DMS79 (cell line): ENCODE results near the gene GRAMD2B.
"Not testable (repeated sequence)": the region's sequence is repeated elsewhere in the genome, so short reads cannot be mapped to it uniquely, and the experiment has no call there.

Source experiments
- DNase-seq: peaks from one replicate; lab custom pipeline; 2025; lab: John Stamatoyannopoulos, UW

Gene GRAMD2B

DNA sequence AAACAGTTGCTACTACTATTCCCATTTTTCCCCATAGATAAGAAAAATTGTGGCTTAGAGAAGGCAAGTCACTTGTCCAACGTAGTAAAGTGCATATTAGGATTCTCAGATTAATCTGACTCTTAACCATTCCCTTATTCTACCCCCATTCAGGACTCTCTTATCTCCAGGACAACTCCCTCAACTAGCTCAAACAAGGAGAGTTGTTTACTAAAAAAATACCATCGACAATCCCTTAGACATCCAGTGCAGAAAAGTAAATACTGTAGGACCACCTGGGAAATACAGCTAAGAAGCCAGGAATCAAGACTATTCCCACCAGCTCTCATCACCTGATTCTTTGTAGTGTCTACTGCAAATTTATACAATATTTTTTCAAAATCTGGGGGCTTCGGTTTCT is 9.4 kb upstream of the GRAMD2B start:
- DNase-seq: no peak

DNA sequence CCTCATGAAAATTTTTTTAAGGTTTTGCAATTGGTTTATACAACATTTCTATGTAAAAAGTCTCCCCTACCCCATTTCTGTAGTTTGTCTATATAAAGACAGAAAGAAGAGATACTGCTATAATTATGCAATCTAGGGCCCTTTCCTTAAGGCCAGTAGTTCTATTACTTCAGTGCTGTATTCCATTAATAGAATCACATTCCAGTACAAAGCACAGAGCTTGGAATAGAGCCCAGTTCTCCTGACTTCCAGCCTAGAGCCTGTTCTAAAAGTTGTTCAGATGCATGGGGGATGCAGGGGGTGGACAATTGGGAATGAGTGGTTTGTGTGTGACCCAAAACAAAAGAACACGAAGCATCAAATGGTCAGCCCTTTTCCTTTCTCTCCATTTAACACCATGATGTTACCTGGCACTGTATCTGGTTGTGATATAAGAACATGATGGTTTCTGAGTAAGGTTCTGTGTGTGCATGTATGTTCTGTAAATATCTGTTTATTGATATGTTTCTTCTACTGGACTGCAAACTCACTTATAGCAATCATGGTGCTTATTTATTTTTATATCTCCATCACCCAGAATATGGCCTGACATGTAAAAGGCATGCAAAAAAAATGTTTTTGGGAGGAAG is 8.2 kb upstream of the GRAMD2B start:
- DNase-seq: no peak

DNA sequence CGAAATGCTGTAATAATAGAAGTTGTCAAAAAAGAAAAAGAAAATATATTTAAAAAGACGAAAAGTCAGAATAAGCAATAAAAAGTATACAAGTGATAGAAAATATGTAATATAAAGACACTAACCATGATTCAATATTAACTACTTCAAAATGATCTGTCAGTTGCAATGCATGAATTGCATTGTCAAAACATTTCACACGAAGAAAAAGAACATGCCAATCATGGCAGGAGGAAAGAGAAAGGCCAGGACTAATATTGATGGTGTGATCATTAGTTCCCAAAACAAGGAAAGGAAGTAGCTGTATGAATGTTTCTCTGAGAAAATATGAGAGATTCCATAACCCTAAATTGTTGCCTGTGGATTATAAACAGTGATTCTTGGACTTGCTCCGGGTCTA is 7.4 kb upstream of the GRAMD2B start:
- DNase-seq: no peak

DNA sequence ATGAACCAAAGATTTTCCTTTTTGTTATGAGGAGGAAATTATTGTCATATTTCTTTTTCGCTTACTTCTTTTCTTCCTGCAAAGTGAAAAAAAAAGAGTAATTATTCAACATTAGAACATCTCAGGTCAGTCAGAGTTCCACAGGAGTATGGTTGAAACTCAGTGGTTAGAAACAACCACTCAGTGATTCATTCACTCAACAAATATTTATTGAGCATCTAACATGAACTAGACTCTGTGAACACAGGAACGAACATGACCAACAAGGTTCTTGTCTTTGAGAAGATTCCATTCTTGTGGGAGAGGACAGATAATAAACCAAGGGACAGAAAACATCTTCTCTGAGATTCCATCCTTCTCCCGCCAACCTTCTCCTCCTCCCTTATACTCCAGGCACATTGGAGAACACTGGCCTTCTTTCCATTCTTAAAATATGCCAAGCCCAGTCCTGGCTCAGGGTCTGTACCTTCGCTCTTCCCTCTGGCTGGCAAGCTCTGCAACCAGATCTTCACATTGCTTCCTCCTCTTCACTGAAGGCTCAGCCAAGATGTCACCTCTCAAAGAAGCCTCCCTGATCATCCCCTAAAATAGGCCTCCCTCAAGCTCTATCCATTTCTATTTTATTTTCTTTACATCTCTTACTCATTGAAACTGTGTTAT is 6.8 kb upstream of the GRAMD2B start:
- no peak for DNase-seq

DNA sequence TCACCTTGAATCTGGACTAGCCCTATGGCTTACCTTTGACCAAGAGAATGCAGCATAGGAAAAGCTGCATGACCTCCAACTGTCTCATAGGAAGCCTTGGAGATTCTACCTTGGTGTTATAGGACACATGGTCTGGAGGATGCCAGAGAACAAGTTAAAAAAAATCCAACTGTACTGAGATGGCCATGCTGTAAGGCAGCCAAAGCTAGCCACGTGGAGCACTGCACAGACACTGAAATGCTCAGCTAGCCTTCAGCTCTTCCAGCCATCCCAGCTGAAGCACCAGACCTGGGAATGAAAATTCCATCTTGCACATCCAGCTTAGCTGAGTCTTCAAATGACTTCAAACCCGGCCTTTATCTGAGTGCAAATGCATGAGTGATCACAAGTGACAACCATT is 6.0 kb upstream of the GRAMD2B start:
- DNase-seq: no peak

DNA sequence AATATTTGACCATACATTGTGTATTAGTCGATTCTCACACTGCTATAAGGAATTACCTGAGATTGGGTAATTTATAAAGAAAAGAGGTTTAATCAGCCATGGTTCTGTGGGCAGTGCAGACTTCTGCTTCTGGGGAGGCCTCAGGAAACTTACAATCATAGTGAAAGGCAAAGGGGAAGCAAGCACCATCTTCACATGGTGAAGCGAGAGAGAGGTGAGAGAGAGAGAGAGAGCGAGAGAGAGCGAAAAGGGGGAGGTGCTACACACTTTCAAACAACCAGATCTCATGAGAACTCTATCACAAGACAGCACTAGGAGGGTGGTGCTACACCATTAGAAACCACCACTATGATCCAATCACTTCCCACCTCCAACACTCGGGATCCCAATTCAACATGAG is 4.1 kb upstream of the GRAMD2B start:
- no peak for DNase-seq

DNA sequence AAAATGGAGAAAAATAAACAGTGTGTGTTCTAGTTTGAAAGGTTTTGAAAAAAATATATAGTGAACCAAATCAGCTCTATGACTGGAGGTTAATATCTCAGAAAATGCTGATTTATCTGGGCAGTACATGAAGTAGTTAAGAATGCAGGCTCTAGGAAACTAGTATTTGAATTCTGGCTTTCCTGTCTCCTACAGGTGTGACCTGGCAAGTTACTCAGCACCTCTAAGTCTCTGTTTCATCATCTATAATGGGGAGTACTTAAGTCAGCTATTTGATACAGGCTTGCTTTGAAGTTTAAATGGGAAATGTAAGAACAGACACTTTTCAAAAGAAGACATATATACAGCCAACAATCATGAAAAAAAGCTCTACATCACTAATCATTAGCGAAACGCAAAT is 5.2 kb downstream of the GRAMD2B start:
- DNase-seq: no peak

DNA sequence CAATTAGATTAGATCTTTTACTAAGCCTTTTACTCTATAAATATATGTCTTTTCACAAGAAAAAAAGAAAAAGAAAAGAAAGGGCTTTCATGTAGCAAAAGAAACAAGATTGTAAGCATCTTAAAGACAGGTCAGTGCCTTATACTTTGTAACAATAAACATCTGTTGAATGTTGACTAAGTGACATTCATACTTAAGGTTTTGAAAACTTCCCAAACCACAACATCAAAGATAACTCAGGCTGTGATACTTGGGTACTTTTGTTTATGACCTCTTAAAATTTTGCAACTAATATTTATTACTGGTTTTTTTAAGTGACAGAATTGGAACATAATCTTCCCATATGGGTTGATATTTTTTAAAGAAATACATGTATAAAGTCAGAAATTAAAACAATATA is 7.4 kb downstream of the GRAMD2B start:
- DNase-seq: no peak

DNA sequence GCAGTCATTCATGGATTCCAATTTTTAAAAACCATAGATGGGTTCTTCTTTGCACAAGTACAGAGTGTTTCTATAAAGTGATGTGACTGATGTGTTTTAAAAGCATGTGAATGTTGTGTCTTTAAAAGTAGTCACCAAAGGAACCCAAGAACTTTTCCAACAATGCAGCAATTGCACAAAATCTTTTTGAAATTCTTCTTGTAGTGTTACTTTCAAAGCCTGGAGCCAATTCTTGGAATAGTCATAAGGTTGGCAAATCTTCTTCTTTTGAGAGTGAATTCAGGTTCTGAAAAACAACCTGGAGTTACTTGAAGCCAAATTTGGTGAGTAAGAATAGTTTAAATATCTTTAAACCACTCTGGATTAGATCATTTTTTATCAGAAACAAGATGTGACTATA is 10.5 kb downstream of the GRAMD2B start:
- no peak for DNase-seq

DNA sequence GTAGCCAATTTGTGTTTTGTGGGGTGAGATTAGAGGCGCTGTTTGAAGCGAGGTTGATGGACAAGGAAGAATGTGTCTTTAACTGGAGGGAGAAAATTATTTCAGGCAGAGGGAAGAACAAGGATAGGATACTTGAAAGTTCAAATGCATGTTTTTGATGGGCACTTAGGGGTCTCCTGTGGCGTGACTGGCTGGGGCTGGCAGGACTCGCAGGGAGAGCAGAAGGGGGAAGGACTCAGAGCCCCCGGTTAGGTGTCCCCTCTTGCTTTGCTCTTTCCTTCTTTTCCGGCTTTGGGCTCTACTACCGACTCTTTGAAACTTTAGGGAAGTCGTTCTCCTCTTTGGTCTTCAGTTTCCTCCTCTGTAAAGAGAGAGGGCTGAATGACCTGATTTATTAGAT is 12.1 kb downstream of the GRAMD2B start:
- no peak for DNase-seq

DNA sequence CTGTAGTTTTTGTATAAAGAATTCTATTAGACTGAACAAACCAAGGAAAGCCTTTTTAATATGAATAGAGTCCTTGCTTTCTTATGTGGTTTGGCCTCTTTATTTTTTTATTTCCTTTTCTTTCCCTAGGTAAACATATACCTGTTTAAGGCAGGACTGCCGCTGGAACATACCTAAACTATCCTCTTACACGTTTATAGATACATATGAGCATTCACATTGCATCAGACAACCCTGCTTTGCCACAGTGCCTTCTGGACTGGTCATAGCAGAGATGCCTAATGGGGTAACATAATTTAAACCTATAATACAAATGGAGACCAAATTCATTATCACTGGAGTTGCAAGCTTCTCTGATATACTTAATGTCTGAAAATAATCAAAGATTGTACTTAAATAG is 12.5 kb downstream of the GRAMD2B start:
- no peak for DNase-seq

DNA sequence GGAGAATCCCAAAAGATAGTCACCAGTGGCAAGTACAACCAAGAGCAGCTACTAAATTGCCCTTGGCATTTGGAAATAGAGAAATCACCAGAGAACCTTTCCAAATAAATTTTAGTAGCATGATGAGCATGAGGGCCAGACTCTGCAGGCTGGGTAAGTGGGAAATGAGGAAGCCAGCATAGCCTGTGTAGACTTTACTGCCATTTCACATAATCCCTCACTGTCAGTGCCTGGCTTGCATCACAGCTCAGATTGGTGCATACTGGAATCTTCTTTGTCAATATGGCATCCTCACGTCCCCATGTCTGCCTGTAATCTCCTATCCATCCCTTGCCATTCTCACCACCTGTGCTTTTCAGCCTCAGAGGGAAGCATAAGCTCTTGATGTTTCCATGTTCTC is 14.5 kb downstream of the GRAMD2B start:
- no peak for DNase-seq

DNA sequence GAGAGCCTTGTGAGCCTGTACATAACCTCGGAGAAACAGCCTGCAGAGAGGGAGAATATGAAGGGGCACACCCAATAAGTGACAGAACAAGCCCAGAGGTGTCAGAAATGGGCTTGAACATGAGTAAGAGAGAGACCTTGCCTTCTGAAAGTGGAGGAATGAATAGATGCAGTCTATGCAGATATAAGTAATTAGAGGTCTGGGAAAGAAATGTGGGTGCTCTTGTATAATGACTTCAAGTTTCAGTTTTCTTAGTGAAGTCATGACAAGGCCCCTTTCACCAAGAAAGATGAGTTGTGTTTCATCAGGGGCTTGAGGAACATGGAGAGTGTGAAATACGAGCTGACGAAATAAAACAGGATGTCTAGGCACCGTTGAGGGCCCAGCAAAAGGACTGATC is 15.1 kb downstream of the GRAMD2B start:
- DNase-seq: no peak

DNA sequence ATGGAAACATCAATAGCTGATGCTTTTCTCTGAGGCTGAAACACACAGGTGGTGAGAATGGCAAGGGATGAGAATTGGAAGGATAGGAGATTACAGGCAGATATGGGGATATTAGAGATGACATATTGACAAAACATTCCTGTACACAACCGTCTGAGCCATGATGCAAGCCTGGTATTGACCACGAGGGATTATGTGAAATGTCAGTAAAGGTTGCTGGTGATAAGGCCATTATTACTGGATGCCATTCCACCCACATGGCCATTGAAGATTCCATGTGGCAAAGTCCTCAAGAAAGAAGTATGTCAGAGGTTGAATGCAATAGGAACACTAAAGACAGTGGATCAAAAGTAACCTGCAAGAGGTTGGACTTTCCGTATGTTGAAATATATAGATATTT is 15.7 kb downstream of the GRAMD2B start:
- no peak for DNase-seq

DNA sequence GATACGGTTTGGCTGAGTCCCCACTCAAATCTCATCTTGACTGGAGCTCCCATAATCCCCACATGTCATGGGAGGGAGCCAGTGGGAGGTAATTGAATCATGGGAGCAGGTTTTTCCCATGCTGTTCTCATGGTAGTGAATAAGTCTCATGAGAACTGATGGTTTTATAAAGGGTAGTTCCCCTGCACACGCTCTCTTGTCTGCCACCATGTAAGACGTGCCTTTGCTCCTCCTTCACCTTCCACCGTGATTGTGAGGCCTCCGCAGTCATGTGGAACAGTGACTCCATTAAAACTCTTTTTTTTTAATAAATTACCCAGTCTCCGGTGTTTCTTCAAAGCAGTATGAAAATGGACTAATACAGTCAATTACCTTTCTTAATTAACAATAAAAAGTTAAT is 16.5 kb downstream of the GRAMD2B start:
- not testable (repeated sequence) for DNase-seq

DNA sequence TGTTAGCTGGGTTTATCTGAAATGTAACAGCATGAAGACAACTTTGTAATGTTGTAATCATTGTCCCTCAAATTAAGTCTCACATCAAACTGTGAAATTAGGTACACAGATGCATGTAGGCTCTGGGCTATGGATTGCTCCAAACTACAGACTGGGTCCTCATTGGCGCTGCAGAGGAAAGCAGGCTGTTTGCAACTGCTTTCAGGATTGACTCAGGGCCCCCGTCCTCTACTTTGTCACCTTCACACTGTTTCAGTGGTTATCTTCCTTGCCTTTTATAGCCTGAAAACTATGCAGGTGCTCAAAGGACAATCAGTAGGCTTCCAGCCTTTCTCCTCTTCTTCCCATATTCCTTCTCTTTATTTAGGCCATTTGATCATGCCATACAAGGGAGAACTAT is 18.0 kb downstream of the GRAMD2B start:
- DNase-seq: no peak

DNA sequence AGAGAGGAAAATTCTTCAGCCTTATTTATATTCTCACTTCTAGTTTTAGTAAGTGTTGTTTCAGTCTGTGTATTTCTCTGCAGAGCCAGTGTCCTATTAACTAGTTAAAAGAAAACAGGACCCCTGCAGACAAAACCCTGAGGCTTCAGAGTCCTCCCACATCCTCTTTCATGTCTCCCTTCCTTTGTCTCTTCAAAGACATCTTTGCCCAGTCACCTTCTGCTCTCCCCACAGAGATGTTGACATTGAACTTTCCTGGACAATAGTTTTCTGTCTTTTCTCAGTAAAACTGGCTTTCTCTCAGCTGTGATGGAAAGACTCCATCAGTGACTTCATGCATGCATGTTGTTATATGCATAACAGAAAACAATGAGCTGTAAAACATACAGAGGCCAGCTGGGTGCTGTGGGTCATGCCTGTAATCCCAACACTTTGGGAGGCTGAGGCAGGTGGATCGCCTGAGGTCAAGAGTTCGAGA is 20.2 kb downstream of the GRAMD2B start:
- DNase-seq: no peak

DNA sequence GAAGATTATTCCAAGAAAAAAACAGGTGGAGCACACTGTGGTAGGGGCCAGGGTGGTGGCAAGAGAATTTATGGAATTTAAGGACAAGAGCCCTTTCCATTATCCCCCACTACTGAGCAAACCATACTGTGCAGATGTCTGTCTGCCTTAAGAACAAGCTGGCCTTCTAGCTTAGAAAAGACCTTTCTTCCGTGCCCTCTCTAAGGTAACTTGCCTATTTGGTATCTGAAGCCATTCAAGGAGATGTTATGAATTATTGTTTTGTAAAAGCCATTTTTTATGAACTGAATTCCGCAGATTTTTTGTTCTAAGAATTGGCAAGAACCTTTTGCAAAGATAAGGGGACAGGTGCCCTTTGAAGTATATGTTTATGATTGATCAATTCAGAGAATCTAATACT is 20.9 kb downstream of the GRAMD2B start:
- no peak for DNase-seq

DNA sequence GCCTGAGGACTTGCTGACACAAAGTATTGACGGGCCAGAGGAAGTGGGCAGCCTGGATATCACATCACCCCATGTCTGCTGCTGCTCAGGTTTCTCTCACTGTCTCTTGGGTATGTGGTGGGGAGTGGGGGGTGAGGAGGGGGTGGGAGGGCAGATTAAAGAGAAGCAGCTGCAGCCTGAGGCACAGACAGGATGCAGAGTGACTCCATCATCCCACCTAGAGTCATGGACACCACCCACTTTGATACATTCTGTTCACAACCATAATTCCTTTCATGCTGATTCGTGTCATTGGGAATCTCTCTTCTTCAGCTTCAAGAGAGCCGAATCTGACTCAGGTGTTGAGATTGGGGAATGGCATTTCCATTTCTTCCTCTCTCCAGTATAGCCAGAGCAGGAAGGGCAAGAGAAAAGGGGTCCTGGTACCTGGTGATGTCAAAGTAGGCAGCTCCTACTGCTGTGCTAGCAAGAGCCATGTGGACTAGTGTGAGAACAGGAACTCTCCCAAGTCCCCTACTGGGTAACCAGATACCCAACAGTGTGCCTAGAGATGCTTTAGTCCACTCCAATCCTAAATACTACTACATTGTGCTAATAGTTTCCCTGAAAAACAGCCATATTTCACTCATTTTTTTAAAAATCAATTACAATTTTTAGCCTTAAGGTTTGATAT is 22.4 kb downstream of the GRAMD2B start:
- DNase-seq: no peak

DNA sequence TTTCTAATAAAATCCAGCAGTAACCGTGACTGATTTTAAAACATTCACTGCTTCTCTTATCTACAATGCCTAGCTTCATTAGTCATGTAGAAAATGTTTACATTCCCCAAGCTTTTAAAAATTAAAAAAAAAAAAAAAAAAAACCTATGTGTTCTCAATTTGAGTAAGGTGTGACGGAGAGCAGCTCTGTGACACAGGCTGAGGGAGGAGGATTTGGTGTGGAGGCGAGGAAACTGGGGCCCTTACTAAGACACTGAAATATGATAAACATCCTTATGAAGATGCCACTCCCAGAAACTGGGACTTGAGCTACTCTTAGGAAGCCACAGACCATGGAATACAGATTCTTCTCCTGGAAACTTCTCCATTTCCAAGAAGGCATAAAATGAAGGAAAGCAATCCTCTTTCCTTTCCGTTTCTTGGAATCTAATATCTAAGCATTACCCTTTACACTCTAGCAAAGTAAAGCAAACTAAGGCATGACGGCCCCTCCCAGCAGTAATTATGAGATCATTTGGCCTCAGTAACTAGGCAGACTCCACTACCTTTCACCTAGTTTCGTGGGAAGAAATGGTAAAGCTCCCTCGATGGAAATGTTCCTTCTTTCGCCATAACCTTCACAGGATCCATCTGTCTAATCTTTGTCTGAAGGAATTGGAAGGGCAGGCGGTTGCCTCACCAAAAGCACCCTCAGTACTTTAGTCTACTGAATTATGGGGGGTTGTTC is 23.5 kb downstream of the GRAMD2B start:
- DNase-seq: no peak

DNA sequence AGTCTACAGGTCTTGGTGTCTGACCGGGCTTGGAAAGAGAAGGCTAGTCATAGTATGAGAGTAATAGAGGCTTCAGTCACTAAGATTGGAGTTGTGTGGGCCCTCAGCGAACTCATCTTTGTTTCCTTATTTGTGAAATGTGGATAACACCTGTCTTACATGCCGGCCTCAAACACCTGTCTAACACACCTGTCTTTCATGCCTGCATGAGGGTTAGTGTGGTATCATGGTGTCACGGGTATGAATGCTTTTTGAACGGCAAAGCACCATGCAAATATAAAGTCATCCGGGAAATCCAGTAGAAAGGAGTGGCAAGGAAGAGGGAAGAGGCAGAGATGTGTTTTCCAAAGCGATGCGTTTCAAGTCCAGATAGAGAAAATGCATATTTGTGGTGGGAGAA is 25.5 kb downstream of the GRAMD2B start:
- no peak for DNase-seq

DNA sequence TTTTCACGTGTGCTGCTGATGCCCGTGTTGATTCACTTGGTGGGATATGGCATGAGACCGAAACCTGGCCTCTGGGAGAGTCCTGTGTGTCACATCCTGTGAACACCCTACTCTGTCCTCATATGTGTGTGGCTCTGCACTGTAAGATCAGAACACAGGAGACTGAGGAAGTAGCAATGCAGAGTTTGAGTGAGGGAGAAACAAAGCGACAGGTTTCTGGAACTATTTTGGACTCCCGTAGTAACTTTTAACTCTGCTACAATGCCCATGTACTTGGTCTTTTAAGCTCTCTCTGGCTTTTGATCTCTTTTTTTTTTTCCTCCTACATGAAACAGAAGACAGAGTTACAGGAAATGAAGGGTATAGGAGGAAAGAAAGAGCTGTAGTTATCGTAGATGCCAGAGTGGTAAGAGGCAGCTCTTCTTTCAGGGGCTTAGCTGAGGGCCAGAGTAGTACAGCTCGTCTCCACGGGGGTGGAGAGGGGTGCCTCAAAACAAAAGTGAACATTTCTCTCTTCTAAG is 26.6 kb downstream of the GRAMD2B start:
- DNase-seq: no peak

DNA sequence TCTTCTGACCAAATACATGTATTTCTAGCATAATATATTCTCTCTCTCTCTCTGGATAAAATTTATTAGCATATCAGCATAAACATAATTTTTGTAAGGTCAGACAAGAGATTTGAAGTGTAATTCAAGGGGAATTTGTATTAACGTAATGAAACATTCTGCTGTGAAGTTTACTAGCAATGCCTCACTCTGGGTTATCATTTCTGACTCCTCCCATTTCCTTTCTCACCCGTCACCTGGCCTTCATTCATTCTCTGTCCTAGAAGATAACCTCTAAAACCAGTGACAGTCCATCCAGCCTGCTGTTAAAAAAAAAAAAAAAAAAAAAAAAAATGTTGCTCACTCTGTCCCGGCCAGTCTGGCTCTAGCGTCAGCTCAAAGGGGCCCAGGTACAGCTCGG is 27.1 kb downstream of the GRAMD2B start:
- no peak for DNase-seq
